Ovary (tissue), 3 donors: Measurements from ENCODE around the gene PER3.

Experiments used
- CTCF ChIP-seq, 3 donors: fragments of 450-650 bp in 2 of 3; fragments of 200-600 bp in 1 of 3; IDR thresholded peaks; one replicate each; pipeline versions ENCODE4 v1.5.1 to v1.8.0; 2016 to 2022; ENCODE audit warnings: antibody characterized with exemption in 3 of 3, mild to moderate bottlenecking in 1 of 3
- POLR2A ChIP-seq: fragments of 450-650 bp; IDR thresholded peaks from one replicate; pipeline ENCODE4 v1.6.1; 2017; ENCODE audit warnings: antibody characterized with exemption, mild to moderate bottlenecking, moderate library complexity
- donor health status: DM: no; HTN: no; CAD: no.

GRCh38 chr1:7824701-7825100 lies 40.6 kb downstream of the PER3 start:
- TF ChIP-seq CTCF (IDR thresholded peaks at IDR 0.05) (no peak), POLR2A (no peak)
